IMR-90 (cell line): Measurements from ENCODE around the gene HTR3A. TPM values are rescaled to one million over a fixed set of nuclear protein-coding genes. Genes with fewer than 3 reads are reported as not detected.

Experiments used
- ATAC-seq: fragments of 200-7000 bp; cut with Tn5 transposase; 2 replicates; pipeline ENCODE4 v1.9.1; 2020; ENCODE audit warnings: low read depth, mild to moderate bottlenecking, moderate library complexity
- BruUV-seq: library from RNA; stranded (reverse); fragments of 400-500 nt; replicated peaks from 2 replicates; lab custom pipeline; 2021; lab: Mats Ljungman, UMichigan
- CTCF ChIA-PET: fragments of 300-600 bp; formaldehyde crosslinking; extraction: SDS; loops from one replicate; lab custom pipeline; 2021; ENCODE audit warnings: antibody characterized with exemption; lab: Yijun Ruan, JAX
- POLR2A ChIA-PET: fragments of 300-600 bp; sonication (Branson Sonifier 250); formaldehyde crosslinking; loops from one replicate; lab custom pipeline; 2022; ENCODE audit warnings: antibody characterized with exemption; ENCODE audit not compliant: unreplicated experiment; lab: Charles Lee
- DNase-seq: peaks from one replicate; pipeline ENCODE4 v3.0.0; 2013
- H2AFZ ChIP-seq: replicated peaks from 2 replicates; pipeline ENCODE3; 2013; ENCODE audit warnings: low read length, mild to moderate bottlenecking; ENCODE audit not compliant: poor library complexity
- H2AK5ac ChIP-seq: 2 replicates; pipeline ENCODE4 v1.6.1; 2013; ENCODE audit warnings: low read depth, low read length, inconsistent platforms
- H2AK9ac ChIP-seq: replicated peaks from 2 replicates; pipeline ENCODE3; 2013; ENCODE audit warnings: mild to moderate bottlenecking, low read depth, low read length, moderate library complexity; ENCODE audit not compliant: poor library complexity
- H2BK120ac ChIP-seq: 2 replicates; pipeline ENCODE4 v1.6.1; 2013; ENCODE audit warnings: low read depth, low read length, inconsistent platforms
- H2BK15ac ChIP-seq: 3 replicates; pipeline ENCODE4 v1.6.1; 2013; ENCODE audit warnings: low read depth, low read length, inconsistent platforms
- H2BK20ac ChIP-seq: 2 replicates; pipeline ENCODE4 v1.6.1; 2013; ENCODE audit warnings: low read depth, mild to moderate bottlenecking, inconsistent platforms, low read length, moderate library complexity
- H2BK5ac ChIP-seq: 2 replicates; pipeline ENCODE4 v1.6.1; 2013; ENCODE audit warnings: mild to moderate bottlenecking, low read depth, low read length, inconsistent platforms; ENCODE audit not compliant: poor library complexity, severe bottlenecking
- H3K14ac ChIP-seq: replicated peaks from 2 replicates; pipeline ENCODE4 v1.6.1; 2013; ENCODE audit warnings: low read depth, low read length, inconsistent platforms
- H3K18ac ChIP-seq: 2 replicates; pipeline ENCODE4 v1.6.1; 2013; ENCODE audit warnings: low read depth, low read length, control low read depth
- H3K23ac ChIP-seq: 2 replicates; pipeline ENCODE4 v1.6.1; 2013; ENCODE audit warnings: low read depth, low read length, inconsistent platforms
- H3K27ac ChIP-seq: 2 replicates; pipeline ENCODE4 v1.5.1; 2013; ENCODE audit warnings: mild to moderate bottlenecking, control low read depth, low read length; ENCODE audit not compliant: insufficient read depth
- H3K27me3 ChIP-seq: 2 replicates; pipeline ENCODE4 v1.6.1; 2013; ENCODE audit warnings: low read length; ENCODE audit not compliant: control insufficient read depth, insufficient read depth
- H3K36me3 ChIP-seq: 2 replicates; pipeline ENCODE4 v1.6.1; 2013; ENCODE audit warnings: low read length, mixed read lengths; ENCODE audit not compliant: control insufficient read depth, insufficient read depth
- H3K4ac ChIP-seq: 2 replicates; pipeline ENCODE4 v1.6.1; 2013; ENCODE audit warnings: low read depth, low read length, inconsistent platforms
- H3K4me1 ChIP-seq: 2 replicates; pipeline ENCODE4 v1.6.1; 2013; ENCODE audit warnings: low read length, mixed read lengths; ENCODE audit not compliant: control insufficient read depth, insufficient read depth
- H3K4me2 ChIP-seq: 2 replicates; pipeline ENCODE4 v1.6.1; 2013; ENCODE audit warnings: low read depth, mild to moderate bottlenecking, control low read depth, low read length, moderate library complexity
- H3K4me3 ChIP-seq: 2 replicates; pipeline ENCODE4 v1.5.1; 2013; ENCODE audit warnings: low read depth, mild to moderate bottlenecking, control low read depth, low read length, moderate library complexity; ENCODE audit not compliant: insufficient read depth
- H3K56ac ChIP-seq: 2 replicates; pipeline ENCODE4 v1.6.1; 2013; ENCODE audit warnings: low read length, inconsistent platforms; ENCODE audit not compliant: insufficient read depth; ENCODE audit errors: extremely low read depth
- H3K79me1 ChIP-seq, 2 experiments: 2 replicates each; pipeline ENCODE4 v1.6.1; 2013; ENCODE audit warnings: low read length in 2 of 2, inconsistent platforms in 1 of 2, low read depth in 1 of 2
- H3K9ac ChIP-seq: 2 replicates; pipeline ENCODE4 v1.6.1; 2013; ENCODE audit warnings: low read depth, low read length, control low read depth
- H3K9me1 ChIP-seq: 2 replicates; pipeline ENCODE4 v1.6.1; 2013; ENCODE audit warnings: low read length, inconsistent platforms; ENCODE audit not compliant: insufficient read depth
- H3K9me3 ChIP-seq: 2 replicates; pipeline ENCODE4 v1.6.1; 2013; ENCODE audit warnings: low read length; ENCODE audit not compliant: control insufficient read depth, insufficient read depth
- H4K20me1 ChIP-seq: 2 replicates; pipeline ENCODE4 v1.6.1; 2013; ENCODE audit warnings: low read length, inconsistent platforms; ENCODE audit not compliant: insufficient read depth
- H4K5ac ChIP-seq: 2 replicates; pipeline ENCODE4 v1.6.1; 2013; ENCODE audit warnings: mild to moderate bottlenecking, low read depth, low read length, control low read depth
- H4K8ac ChIP-seq, 2 experiments: 2 replicates each; pipeline ENCODE4 v1.6.1; 2013; ENCODE audit warnings: low read depth in 2 of 2, low read length in 2 of 2, control low read depth in 1 of 2, inconsistent platforms in 1 of 2
- H4K91ac ChIP-seq: 2 replicates; pipeline ENCODE4 v1.6.1; 2013; ENCODE audit warnings: low read depth, low read length, inconsistent platforms; ENCODE audit not compliant: insufficient read depth
- BHLHE40 ChIP-seq: fragments of 150-350 bp; IDR thresholded peaks from 2 replicates; pipeline ENCODE4 v1.6.1; 2016; ENCODE audit warnings: mild to moderate bottlenecking, low read depth, low read length
- CEBPB ChIP-seq: IDR thresholded peaks from 2 replicates; pipeline ENCODE4 v1.6.1; 2012; ENCODE audit warnings: low read depth, low read length, improper control_type of control experiment
- CHD1 ChIP-seq: IDR thresholded peaks from 2 replicates; pipeline ENCODE4 v1.6.1; 2012; ENCODE audit warnings: low read depth, low read length, improper control_type of control experiment
- ELK1 ChIP-seq: fragments of 150-350 bp; IDR thresholded peaks from 2 replicates; pipeline ENCODE4 v1.6.1; 2016; ENCODE audit warnings: low read depth, mild to moderate bottlenecking, low read length, moderate library complexity, borderline replicate concordance
- FOS ChIP-seq: fragments of 150-350 bp; IDR thresholded peaks from 2 replicates; pipeline ENCODE4 v1.6.1; 2016; ENCODE audit warnings: low read depth, low read length
- MAFK ChIP-seq: IDR thresholded peaks from 2 replicates; pipeline ENCODE4 v1.6.1; 2012; ENCODE audit warnings: low read depth, low read length, improper control_type of control experiment
- MAZ ChIP-seq: IDR thresholded peaks from 2 replicates; pipeline ENCODE4 v1.6.1; 2012; ENCODE audit warnings: low read depth, mild to moderate bottlenecking, low read length, improper control_type of control experiment, moderate library complexity, borderline replicate concordance
- MXI1 ChIP-seq: IDR thresholded peaks from 2 replicates; pipeline ENCODE4 v1.6.1; 2012; ENCODE audit warnings: low read depth, mild to moderate bottlenecking, low read length, moderate library complexity, borderline replicate concordance
- NFE2L2 ChIP-seq: fragments of 150-350 bp; IDR thresholded peaks from 2 replicates; pipeline ENCODE4 v1.6.1; 2016; ENCODE audit warnings: low read depth, mild to moderate bottlenecking, low read length
- POLR2A ChIP-seq: IDR thresholded peaks from 2 replicates; pipeline ENCODE4 v1.6.1; 2012; ENCODE audit warnings: mild to moderate bottlenecking, low read depth, low read length
- RAD21 ChIP-seq: IDR thresholded peaks from 2 replicates; pipeline ENCODE4 v1.6.1; 2012; ENCODE audit warnings: low read length, improper control_type of control experiment
- RCOR1 ChIP-seq: IDR thresholded peaks from 2 replicates; pipeline ENCODE4 v1.6.1; 2012; ENCODE audit warnings: mild to moderate bottlenecking, low read length, improper control_type of control experiment; ENCODE audit not compliant: insufficient replicate concordance
- RFX5 ChIP-seq: IDR thresholded peaks from 2 replicates; pipeline ENCODE4 v1.8.0; 2012; ENCODE audit warnings: low read depth, mild to moderate bottlenecking, low read length, moderate library complexity
- SMC3 ChIP-seq: fragments of 150-350 bp; IDR thresholded peaks from 2 replicates; pipeline ENCODE4 v1.6.1; 2016; ENCODE audit warnings: low read depth, mild to moderate bottlenecking, antibody characterized with exemption, low read length, moderate library complexity
- WGBS, 2 experiments: methylation state at CpG; one replicate each; pipeline versions ENCODE4 v1.1.5 to v1.1.7; 2013; ENCODE audit warnings: missing lambda C conversion rate in 2 of 2; ENCODE audit not compliant: insufficient read length in 1 of 2; ENCODE audit errors: extremely low coverage in 2 of 2; 5-methylcytosine and 5-hydroxymethylcytosine counted together
- dilution Hi-C: fragments of 300-500 bp; cut with HindIII; formaldehyde crosslinking; loops from one replicate; pipeline ENCODE4 v1.14.3; 2018; ENCODE audit warnings: low sequenced_read_pairs; ENCODE audit not compliant: unreplicated experiment
- in situ Hi-C: fragments of 300-500 bp; cut with MboI; formaldehyde crosslinking; loops from 3 replicates; pipeline ENCODE4 v1.14.3; 2019; ENCODE audit warnings: low sequenced_read_pairs, inconsistent platforms, mixed read lengths
- intact Hi-C: fragments of 100-400 bp; cut with micrococcal nuclease; formaldehyde crosslinking; loops from 2 replicates; pipeline ENCODE4 v1.10.0; 2022
- polyA plus RNA-seq, 3 experiments: library from polyadenylated mRNA; depleted of rRNA; stranded (reverse); fragments of >200 nt; gene quantifications; 2 replicates each; pipeline ENCODE4 v1.2.3, GENCODE V29; 2012; ENCODE audit warnings: low replicate concordance in 1 of 3
- total RNA-seq: library from RNA; depleted of rRNA; stranded (reverse); fragments of >200 nt; gene quantifications from 2 replicates; pipeline ENCODE4 v1.2.3, GENCODE V29; 2012
- TF ChIP-seq, protein P1 (sequence below): fragments of 150-350 bp; IDR thresholded peaks from 2 replicates; pipeline ENCODE4 v1.6.1; 2017; ENCODE audit warnings: mild to moderate bottlenecking, antibody characterized with exemption, low read length, low read depth
- TF ChIP-seq, protein P2 (sequence below): conservative IDR thresholded peaks from 2 replicates; pipeline ENCODE4 v1.5.1; 2012; ENCODE audit warnings: mild to moderate bottlenecking, low read depth, low read length, improper control_type of control experiment

Gene HTR3A
- total and polyA plus RNA-seq, 2 of the 4 experiments (the other 2 are of a cell fraction): not detected

- Histone ChIP-seq H3K9me1 (no peaks in the 10 kb centered on the region), H4K20me1 (no peaks in the 10 kb centered on the region), H3K9me3 (no peaks in the 10 kb centered on the region), H3K18ac (no peak overlapping the region), H3K27ac (no peak overlapping the region), H3K27me3 (no peaks in the 10 kb centered on the region), H2BK15ac (no peak overlapping the region), H4K8ac (no peak overlapping the region), H3K9ac (no peak overlapping the region), H3K14ac (no peak overlapping the region), H3K36me3 (no peaks in the 10 kb centered on the region), H4K5ac (no peak overlapping the region), H2BK5ac (no peak overlapping the region), H3K4me1 (no peaks in the 10 kb centered on the region), H3K56ac (no peak overlapping the region), H2AK5ac (no peak overlapping the region), H2BK120ac (no peak overlapping the region), H4K91ac (no peak overlapping the region), H2BK20ac (no peak overlapping the region), H3K23ac (no peak overlapping the region), H3K4me2 (no peak overlapping the region), H3K4me3 (no peak overlapping the region), H3K4ac (no peak overlapping the region), H3K79me1 (no peaks in the 10 kb centered on the region), H2AFZ (no peak overlapping the region), H2AK9ac (no peak overlapping the region)
- intact Hi-C loops: no loop called here
- BruUV-seq: no TSS peak
- no CpG with 5 or more reads among the region's 4 CpGs for WGBS, 2 experiments
- no peak for TF ChIP-seq POLR2A
- no peak for TF ChIP-seq FOS
- TF ChIP-seq CEBPB: no peak
- TF ChIP-seq ELK1: no peak
- no peak for TF ChIP-seq MAZ
- no peak for TF ChIP-seq RFX5
- TF ChIP-seq, protein P1, sequence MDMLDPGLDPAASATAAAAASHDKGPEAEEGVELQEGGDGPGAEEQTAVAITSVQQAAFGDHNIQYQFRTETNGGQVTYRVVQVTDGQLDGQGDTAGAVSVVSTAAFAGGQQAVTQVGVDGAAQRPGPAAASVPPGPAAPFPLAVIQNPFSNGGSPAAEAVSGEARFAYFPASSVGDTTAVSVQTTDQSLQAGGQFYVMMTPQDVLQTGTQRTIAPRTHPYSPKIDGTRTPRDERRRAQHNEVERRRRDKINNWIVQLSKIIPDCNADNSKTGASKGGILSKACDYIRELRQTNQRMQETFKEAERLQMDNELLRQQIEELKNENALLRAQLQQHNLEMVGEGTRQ: no peak
- TF ChIP-seq MXI1: no peak
- TF ChIP-seq, protein P2, sequence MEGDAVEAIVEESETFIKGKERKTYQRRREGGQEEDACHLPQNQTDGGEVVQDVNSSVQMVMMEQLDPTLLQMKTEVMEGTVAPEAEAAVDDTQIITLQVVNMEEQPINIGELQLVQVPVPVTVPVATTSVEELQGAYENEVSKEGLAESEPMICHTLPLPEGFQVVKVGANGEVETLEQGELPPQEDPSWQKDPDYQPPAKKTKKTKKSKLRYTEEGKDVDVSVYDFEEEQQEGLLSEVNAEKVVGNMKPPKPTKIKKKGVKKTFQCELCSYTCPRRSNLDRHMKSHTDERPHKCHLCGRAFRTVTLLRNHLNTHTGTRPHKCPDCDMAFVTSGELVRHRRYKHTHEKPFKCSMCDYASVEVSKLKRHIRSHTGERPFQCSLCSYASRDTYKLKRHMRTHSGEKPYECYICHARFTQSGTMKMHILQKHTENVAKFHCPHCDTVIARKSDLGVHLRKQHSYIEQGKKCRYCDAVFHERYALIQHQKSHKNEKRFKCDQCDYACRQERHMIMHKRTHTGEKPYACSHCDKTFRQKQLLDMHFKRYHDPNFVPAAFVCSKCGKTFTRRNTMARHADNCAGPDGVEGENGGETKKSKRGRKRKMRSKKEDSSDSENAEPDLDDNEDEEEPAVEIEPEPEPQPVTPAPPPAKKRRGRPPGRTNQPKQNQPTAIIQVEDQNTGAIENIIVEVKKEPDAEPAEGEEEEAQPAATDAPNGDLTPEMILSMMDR: no peak
- no peak for TF ChIP-seq BHLHE40
- TF ChIP-seq MAFK: no peak
- TF ChIP-seq CHD1: no peak
- TF ChIP-seq RCOR1: no peak
- TF ChIP-seq RAD21: no peak
- no peak for TF ChIP-seq SMC3
- no peak for TF ChIP-seq NFE2L2
- dilution Hi-C loops: no loop called here
- no peak for DNase-seq
- ChIA-PET CTCF (no interaction called here), POLR2A (no interaction called here)
- ATAC-seq: no peak
- in situ Hi-C loops: loop anchor here (25.0 kb wide), 1 partner anchor 587 kb away; the partner anchor contains the start of gene NXPE4
Observed at GRCh38 chr11:114000526-114000925, 25.6 kb downstream of the HTR3A start.
